ENCODE data around the gene TTPAL. TPM values are rescaled to one million over a fixed set of nuclear protein-coding genes. Genes with fewer than 3 reads are reported as not detected.

TTPAL gene
- total RNA-seq, 1 experiment from 2014 or later = 21.1 TPM

DNA sequence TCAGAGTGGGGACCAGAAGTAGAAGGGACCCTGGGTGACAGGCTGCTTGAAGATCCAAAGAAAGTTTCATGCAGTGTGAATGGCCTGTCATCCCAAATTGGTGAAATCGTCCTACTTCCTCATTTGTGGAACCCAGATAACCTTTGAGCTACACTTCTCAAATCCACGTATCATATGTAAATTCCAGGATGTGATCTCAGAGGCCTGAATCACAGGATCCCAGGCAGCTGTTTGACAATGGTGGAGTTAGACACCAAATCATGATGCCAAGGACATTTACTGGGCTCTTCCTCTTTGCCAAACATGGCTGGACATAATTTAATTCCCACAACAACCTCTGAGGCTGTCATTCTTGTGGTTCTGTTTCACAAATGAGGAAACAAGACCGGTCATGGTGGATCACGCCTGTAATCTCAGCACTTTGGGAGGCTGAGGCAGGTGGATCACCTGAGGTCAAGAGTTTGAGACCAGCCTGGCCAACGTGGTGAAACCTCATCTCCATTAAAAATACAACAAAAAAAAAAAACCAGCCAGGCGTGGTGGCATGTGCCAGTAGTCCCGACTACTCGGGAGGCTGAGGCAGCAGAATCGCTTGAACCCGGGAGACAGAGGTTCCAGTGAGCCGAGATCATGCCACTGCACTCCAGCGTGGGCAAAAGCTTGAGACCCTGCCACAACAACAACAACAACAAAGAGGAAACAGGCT lies 39.9 kb upstream of the TTPAL start:
- Mint-ChIP-seq H3K27ac (no peak overlapping the region), H3K4me1 (no peaks in the 10 kb centered on the region), H3K4me3 (no peak overlapping the region), H3K27me3 (ENCODE audit: low read depth) (peaks cover 7% of the 10 kb centered on the region), H3K9me3 (no peaks in the 10 kb centered on the region), H3K36me3 (ENCODE audit: insufficient read depth in 1 of 3, low read depth in 3 of 3) (no peaks in the 10 kb centered on the region)
- H3K27ac ChIP-seq (ENCODE audit: insufficient read length, low read depth, low read length) = no peak overlapping the region
- no peak overlapping the region for H4K5ac ChIP-seq (ENCODE audit: insufficient read length, low read depth, low read length)
- H3K4me2 ChIP-seq (ENCODE audit: insufficient read depth, insufficient read length, low read length) = no peak overlapping the region
- H3K18ac ChIP-seq (ENCODE audit: insufficient read length, low read depth, low read length) = no peak overlapping the region
- no peak overlapping the region for H3K14ac ChIP-seq (ENCODE audit: insufficient read depth, low read length)
- H3K27me3 ChIP-seq (ENCODE audit: insufficient read depth, low read length) = no peaks in the 10 kb centered on the region
- H3K79me2 ChIP-seq (ENCODE audit: insufficient read depth, low read length) = no peaks in the 10 kb centered on the region
- H4K8ac ChIP-seq (replicated peaks; ENCODE audit: insufficient read length, low read depth, low read length) = no peak overlapping the region
- no peaks in the 10 kb centered on the region for H4K20me1 ChIP-seq (ENCODE audit: control insufficient read depth, insufficient read depth, insufficient read length)
- H3K79me1 ChIP-seq (ENCODE audit: insufficient read depth, low read depth, low read length, poor library complexity, severe bottlenecking) = no peaks in the 10 kb centered on the region
- no peaks in the 10 kb centered on the region for H3K9me3 ChIP-seq (ENCODE audit: control insufficient read depth, low read depth, low read length)
- H2AK5ac ChIP-seq (ENCODE audit: insufficient read length, low read length) = no peak overlapping the region
- H3K9ac ChIP-seq (ENCODE audit: extremely low read depth, insufficient read length, low read length) = no peak overlapping the region
- no peak overlapping the region for H2BK15ac ChIP-seq (ENCODE audit: low read depth, low read length)
- no peak overlapping the region for H3K56ac ChIP-seq (ENCODE audit: insufficient read length, low read depth, low read length)
- no peak overlapping the region for H3K23ac ChIP-seq (ENCODE audit: insufficient read length, low read depth, low read length)
- no peaks in the 10 kb centered on the region for H3K4me1 ChIP-seq (ENCODE audit: insufficient read depth, low read length)
- no peaks in the 10 kb centered on the region for H3K23me2 ChIP-seq (ENCODE audit: insufficient read length, low read depth, low read length, poor library complexity, severe bottlenecking)
- no peak overlapping the region for H2AFZ ChIP-seq (ENCODE audit: low read length)
- no peak for DNase-seq
- no peak overlapping the region for H2BK12ac ChIP-seq (ENCODE audit: insufficient read length, low read depth, low read length)
- no peak overlapping the region for H4K91ac ChIP-seq (ENCODE audit: insufficient read length, low read depth, low read length)
- H3K4ac ChIP-seq (ENCODE audit: low read depth, low read length) = no peak overlapping the region
- H2BK20ac ChIP-seq (ENCODE audit: low read depth, low read length, poor library complexity, severe bottlenecking) = no peak overlapping the region
- no peak overlapping the region for H2BK5ac ChIP-seq (ENCODE audit: insufficient read length, low read length)
- WGBS (ENCODE audit: extremely low coverage, insufficient read length, low lambda C conversion rate) = no CpG with 5 or more reads among the region's 12 CpGs
- H2BK120ac ChIP-seq (ENCODE audit: low read depth, low read length, poor library complexity, severe bottlenecking) = no peak overlapping the region
- no peak overlapping the region for H3T11ph ChIP-seq (ENCODE audit: low read length)
- TF ChIP-seq, protein P1, sequence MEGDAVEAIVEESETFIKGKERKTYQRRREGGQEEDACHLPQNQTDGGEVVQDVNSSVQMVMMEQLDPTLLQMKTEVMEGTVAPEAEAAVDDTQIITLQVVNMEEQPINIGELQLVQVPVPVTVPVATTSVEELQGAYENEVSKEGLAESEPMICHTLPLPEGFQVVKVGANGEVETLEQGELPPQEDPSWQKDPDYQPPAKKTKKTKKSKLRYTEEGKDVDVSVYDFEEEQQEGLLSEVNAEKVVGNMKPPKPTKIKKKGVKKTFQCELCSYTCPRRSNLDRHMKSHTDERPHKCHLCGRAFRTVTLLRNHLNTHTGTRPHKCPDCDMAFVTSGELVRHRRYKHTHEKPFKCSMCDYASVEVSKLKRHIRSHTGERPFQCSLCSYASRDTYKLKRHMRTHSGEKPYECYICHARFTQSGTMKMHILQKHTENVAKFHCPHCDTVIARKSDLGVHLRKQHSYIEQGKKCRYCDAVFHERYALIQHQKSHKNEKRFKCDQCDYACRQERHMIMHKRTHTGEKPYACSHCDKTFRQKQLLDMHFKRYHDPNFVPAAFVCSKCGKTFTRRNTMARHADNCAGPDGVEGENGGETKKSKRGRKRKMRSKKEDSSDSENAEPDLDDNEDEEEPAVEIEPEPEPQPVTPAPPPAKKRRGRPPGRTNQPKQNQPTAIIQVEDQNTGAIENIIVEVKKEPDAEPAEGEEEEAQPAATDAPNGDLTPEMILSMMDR (conservative IDR thresholded peaks at IDR 0.05) = no peak

Measured in H9 (cell line).